ENCODE data around the gene UBQLN4.

UBQLN4 gene

DNA sequence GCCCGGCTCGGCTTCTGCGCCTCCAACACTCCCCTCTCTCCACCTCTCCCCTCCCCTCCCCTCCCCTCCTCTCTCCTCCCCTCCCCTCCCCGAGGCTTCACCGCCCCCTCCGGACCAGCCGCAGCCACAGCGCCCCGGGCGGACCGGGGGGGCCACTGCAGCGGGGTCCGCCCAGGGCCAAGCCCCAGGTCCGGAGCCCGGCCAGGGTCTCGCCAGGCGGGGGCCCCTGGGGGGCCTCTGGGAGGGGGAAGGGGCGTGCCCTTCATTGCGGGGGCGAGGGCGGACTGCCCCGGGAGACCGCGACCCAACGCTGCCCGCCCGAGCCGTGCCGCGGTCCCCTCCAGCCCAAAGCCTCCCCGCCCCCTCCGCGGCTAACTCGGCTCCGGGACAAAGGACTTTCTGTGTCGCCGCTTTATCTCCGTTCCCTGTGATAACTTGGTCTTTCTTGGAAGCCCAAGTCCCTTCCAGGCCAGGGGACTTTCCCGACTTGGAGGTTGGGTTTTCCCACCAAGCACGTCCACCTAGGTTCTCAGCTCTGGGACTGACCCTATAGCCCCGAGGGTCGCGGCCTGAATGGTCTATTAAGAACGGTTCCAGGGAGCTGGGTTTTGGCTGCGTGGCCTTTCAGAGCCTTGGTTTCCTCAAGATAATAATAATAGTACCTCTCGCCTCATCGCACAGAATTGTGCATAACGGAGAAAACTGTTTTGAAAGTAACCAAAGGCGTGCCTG is at the start of gene UBQLN4:
TSS of gene UBQLN4 (minus strand) at position 31 of the 732 bp plus-strand sequence. CDS start 97 bp downstream, outside the sequence.
- peak; percentile 88 for DNase-seq

- DNase-seq, result no peak
Measured at GRCh38 chr1:156102633-156103511, 49.3 kb upstream of the UBQLN4 start.

DNA sequence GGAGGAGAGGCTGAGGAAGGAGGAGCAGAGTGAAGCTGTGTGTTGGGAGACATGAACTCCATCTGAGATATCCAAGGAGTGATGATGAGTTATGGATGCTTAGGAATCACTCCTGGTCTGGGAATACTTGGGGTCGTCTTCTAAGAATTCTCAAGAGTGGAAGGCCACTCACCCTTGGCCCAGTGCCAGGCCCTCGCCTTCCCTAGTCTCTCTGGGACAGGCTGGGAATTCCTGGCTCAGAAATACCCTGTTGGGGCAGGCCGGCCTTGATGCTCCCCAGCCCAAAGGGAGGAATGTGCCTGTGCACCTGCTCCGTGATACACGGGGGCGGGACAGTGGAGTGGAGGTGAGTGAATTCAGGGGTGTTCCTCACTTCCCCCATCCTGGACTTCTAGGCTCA is 48.3 kb upstream of the UBQLN4 start:
- no peak for DNase-seq

GRCh38 chr1:156100205-156100995 is 46.8 kb upstream of the UBQLN4 start:
- DNase-seq, result no peak

- DNase-seq, result no peak
Measured at GRCh38 chr1:156099282-156099681, 45.7 kb upstream of the UBQLN4 start.

DNA sequence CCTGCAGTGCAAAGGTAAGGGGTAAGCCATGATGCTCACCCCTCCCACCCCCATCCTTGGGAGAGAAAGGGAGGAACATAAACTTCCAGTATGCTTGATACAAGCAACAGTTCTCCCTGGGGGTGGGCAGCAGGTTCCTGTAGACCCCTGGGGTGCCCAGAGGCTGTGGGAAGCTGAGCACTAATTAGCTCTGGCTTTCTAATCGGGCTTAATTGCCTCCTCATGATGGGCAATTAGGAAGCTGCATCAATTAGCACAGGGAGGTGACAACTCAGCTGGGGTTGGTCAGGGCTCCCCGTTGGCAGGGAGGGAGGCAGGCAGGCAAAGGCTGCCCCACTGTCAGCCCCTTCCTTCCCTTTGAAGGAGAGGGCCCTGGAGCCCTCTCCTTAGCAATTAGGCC is 45.2 kb upstream of the UBQLN4 start:
- DNase-seq, result no peak

- no peak for DNase-seq
Measured at GRCh38 chr1:156097499-156098178, 44.0 kb upstream of the UBQLN4 start.

DNA sequence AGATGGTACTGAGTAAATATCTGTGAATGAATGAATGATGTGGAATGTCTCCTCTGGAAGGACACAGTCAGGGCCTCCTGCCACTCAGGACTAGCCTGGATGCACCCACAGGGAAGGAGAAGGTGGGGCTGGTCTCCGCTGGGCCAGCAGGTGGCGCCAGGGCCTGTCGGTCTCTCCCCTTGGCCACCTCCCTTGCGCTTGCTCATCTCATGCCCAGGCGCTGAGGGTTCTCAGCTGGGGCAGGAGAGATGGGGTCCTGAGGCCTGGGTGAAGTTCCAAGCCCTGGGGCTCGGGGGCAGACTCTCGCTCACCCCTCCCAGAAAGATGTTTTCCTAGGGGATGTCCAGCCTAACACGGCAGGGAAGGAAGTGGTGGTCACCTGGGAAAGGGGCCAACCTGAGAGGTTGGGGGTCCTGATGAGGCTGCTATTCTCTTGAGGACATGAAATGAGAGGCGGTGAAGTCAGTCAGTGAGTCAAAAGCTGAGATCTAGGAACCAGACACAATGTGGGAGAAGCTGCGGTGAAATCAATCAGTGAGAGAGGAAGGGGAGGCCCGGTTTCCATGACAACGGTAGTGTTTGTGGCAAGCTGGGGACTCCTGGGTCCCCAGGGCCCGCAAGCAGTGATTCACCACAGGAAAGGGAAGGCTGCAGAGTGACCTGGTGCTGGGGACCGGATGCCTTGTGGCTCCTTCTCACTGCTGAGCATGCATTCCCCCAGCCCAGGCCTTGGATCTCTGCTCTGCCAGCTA is 43.2 kb upstream of the UBQLN4 start:
- peak; percentile 91 to 96 for DNase-seq

DNA sequence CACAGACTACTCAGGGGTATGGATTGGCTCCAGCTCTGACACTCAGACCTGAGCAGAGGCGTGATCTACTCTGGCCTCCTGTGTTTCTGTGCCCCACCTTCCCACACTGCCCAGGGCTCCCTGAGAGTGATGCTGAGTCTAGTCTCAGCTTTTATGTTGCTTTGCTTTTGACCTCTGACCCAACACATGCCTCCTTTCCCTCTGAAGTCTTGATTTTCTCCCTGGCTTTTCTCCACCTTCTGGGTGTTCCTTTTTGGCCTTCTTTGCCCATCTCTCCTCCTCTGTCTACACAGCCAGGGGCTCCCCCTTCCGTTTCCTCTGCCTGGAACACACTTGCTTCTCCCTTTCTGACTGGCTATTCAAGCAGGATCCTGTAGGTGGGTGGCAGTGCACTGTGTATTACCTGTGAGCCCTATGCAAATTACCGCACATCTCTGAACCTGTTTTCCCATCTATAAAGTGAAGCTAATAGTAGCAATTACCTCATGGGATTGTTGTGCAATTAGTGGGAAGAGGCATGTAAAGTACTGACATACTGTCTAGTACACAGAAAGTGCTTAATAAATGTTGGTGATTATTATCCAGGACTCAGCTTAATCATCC is 42.4 kb upstream of the UBQLN4 start:
- DNase-seq, result no peak

DNA sequence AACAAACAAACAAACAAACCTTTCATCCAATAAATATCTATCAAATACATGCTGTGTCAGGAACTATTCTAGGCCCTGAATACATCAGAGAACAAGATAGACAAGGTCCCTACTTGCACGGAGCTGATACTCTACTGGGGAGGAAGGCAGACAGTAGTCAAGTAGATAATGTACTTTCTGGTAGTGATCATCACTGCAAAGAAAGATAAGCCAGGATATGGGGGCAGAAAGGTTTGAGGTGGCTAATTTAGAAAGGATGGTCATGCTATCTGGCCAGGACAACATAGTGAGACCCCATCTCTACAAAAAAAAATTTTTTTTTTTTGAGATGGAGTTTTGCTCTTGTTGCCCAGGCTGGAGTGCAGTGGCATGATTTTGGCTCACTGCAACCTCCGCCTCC is 38.0 kb upstream of the UBQLN4 start:
- DNase-seq, result no peak

DNA sequence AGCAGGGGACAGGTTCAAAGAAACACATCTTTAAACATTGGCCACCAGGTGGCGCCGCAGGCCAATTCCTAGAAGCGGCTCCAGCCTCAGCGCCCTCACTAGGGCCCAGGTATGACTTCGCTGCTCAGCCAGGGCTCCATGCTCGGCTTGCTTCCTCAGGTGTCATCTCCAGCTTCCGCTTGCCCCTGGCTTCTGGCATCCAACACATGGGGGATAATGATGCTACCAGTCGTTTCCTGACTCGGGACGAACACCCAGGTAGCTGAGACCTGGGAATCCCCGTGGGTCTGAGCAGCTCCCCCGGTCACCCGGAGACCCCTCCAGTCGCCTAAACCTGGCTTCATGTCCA is 37.2 kb upstream of the UBQLN4 start:
- DNase-seq, result peak; percentile 86 to 88

DNA sequence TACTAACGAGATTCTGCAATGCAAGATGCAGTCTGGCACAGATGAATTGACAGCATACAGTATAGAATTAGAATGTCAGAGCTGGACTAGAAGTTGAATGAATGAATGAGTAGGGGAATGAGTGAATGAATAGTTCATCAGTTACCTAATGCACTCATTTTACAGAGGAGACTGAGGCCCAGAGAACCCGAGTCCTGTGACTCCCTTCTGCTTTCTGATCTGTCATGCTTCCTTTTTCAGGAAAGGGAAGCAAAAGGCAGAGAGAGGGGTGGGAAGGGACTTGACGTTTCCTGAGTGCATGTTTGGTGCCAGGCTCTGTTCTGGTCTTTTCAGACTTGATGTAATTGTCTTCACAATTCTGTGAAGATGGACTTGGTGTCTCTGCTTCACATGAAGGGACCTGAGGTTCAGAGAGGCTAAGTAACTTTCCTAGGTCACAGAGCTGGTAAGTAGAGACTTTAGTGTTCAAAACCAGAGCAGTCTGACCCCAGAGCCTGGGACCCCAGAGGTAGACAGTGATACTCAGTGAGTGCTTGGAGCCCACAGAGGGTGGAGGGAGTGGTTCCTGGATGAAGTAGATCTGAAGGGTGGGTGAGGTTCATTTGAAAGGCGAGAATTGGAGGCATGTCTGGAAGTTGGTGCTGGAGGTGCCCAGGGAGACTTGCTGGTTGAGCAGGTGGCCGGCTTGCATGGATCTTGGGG is 36.7 kb upstream of the UBQLN4 start:
- DNase-seq, result no peak

DNA sequence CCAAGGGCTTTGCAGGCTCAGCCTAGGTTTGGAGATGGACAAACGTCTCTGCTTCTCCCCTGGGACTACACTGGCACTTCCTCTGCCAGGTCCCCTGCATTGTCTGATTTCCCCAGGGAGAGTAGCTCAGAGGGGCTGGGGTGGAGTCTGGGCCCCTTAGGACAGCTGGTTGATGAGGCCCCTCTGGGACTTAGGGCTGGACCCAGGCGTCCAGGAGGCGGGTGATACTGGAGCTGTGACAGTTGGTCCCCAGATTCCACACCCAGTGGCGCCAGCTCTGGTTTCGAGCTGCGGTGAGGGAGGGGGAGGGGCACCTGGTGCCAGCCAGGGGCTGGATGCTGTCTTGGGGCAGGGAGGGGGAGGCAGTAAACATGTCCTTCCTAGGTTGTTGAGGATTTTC is 36.1 kb upstream of the UBQLN4 start:
- no peak for DNase-seq

DNA sequence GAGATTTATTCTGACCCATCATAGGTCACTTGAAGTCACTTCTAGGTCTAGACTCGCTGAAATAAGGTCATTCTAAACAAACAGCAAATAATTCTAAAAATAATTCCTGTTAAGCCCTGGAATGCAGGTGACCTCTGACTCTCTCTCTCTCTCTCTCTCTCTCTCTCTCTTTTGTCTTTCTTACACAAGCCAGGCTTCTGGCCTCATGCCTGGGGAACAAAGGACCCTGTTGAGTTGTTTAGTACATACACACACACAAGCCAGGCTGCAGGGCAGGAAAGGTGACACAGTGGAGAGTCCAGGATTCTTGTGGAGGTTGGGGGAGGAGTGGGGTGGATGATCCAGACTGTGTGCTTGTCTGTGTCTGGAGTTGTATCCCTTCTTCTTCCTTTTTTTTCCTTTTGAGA is 32.7 kb upstream of the UBQLN4 start:
- DNase-seq, result no peak

DNA sequence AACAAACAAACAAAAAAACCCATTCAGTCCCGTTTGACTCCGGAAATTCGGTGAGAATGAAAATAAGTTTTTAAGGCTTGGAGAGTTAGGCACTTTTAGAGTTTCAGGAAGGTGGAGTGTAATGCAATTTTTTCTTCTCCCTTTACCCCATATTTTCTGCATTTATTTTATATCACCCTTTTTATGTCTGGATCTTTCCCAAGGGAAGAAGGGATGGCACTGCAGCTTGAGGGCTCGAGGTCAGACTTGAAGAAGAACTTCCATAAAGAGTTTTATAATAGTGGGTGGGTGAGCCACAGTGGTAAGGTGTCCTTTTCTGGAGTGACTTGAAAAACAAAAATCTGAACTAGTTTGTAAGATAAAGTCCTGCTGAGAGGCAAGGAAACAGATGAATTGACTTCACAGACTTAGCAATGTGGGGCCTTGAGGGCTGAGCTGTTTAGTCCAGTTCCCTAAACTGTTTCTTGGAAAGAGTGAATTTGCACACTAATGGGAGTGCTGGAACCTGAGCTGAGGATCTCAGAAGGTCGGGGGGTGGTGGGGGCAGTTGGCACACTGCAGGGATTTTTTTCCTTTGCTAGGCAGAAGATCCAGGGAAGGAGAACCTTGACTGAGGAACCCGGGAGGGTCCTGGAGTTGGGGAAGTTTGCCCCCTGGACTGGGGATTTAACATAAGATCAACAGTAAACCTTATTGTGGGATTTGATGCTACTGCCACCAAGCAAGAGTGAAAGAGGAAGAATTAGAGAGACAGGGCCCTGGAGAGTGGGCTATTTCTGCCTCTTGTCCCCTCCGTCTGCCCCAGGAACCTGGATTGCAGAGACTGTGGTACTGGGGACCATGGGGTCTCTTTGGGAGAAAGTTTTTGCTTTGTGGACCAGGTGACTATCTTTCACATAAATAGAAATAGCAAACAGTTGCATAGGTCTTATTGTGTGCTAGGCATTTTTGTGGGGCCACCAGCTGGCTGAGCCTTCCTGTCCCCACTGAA is 30.5 kb upstream of the UBQLN4 start:
- DNase-seq, result no peak

- DNase-seq, result peak; percentile 58 to 60
Measured at GRCh38 chr1:156082309-156083091, 28.9 kb upstream of the UBQLN4 start, which contains the start of gene MEX3A. Gene MEX3A, minus strand, starts transcription at chr1:156082465. Its CDS starts 467 bp downstream, at chr1:156081998.

DNA sequence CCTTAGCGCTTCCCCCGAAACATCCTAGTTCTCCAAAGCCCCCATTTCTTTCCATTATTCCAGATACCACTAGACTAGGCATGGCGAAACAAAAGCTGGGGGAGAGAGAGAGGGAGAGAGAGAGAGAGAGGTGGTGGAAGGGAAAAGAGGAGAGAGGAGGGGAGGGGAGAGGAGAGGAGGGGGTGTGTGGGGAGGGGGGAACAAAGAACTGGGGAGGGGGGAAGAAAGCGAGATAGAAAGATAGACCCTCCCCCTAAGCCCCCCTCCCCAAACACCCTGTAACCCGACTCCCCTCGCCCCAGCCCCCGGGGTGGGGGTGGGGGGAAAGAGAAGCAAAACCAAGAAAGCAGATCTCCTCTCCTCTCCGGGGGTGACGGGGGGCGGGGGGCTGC is 28.3 kb upstream of the UBQLN4 start:
- no peak for DNase-seq

GRCh38 chr1:156081180-156081916 is 27.8 kb upstream of the UBQLN4 start:
- DNase-seq, result no peak
